SHP77 (cell line): Measurements from ENCODE around the gene UCP3.
A peak's percentile ranks its signal among the peaks of the same experiment; 100 is the strongest.

ENCODE experiments used
- DNase-seq, 2 experiments: peaks; one replicate each; lab custom pipeline; 2025; lab: John Stamatoyannopoulos, UW

Gene UCP3

DNA sequence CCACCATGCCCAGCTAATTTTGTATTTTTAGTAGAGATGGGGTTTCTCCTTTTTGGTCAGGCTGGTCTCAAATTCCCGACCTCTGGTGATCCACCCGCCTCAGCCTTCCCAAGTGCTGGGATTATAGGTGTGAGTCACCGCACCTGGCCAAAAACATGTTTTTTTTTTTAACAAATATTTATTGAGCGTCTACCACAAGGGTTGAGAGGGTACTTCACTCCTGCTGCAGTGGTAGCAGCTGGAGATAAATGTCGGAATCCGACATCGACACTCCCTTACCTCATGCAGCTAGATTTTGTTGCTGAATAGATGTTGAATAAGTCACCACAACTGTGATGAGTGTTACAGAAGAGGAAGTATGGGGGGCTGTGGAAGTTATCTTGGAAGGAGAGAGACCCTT is 57.1 kb downstream of the UCP3 start:
- DNase-seq = peak; percentile 71 to 76

DNA sequence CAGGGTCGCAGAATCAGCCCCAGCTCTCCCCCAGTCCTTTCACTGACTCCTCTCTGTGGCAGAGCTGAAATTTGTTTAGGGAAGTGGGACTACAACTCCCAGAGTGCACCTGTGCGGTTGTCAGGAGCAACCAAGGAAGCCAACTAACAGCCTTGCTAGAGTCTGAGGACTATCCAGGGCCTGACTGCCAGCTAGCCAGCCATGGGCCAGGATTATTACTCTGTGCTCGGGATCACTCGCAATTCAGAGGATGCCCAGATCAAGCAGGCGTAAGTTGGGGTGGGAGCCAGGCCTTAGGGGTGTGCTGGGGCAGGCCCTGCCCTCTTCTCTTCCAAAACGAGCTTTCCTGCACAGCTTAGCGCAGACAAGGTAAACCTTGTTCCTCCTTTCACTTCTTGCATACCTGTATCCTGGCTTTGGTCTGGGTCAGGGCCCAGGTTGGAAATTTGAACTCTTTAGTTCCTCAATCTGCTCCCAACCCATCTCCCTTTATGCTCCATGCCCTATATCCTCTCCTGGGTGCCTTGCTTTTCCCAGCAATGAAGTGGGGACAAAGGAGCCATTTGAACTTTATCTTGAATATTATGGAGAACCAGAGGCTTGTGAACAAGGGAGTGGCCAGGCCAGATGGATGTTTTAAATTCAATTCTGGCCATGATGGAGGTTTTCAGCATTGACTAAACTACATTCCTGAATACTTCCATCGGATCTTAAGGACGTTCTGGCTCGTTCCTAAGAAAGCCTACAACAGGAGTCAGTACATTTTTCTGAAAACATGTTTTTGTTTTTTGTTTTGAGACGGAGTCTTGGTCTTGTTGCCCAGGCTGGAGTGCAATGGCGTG is 57.8 kb downstream of the UCP3 start, which contains the start of gene DNAJB13:
Gene DNAJB13 (plus strand): TSS at position 158 of the 842 bp plus-strand sequence. CDS start 44 bp downstream, at position 202.
- DNase-seq = peak; percentile 91 to 92
